ENCODE results near the gene NUDCD2. TPM values are rescaled to one million over a fixed set of nuclear protein-coding genes. Genes with fewer than 3 reads are reported as not detected.

Gene NUDCD2
- total and polyA plus RNA-seq, 2 donors (not counting 1 experiment from before 2014, with no cell fraction given): 6.8 to 24.4 TPM

GRCh38 chr5:163408311-163408923 is 51.5 kb downstream of the NUDCD2 start:
- H3K4me2 ChIP-seq (replicated peaks; ENCODE audit: low read depth, low read length, poor library complexity, severe bottlenecking): peak overlapping the region; percentile 13
- no peak overlapping the region for H3K4me3 ChIP-seq (ENCODE audit: control extremely low read depth in 1 of 5, extremely low read depth in 1 of 5, insufficient read depth in 1 of 5, low read depth in 2 of 5, low read length in 4 of 5)
- no peak overlapping the region for H3K9ac ChIP-seq (ENCODE audit: low read length)
- H3K36me3 ChIP-seq (replicated peaks in 1 of 2; ENCODE audit: control extremely low read depth in 1 of 2, control insufficient read depth in 1 of 2, extremely low read depth in 1 of 2, insufficient read depth in 2 of 2, low read length in 1 of 2): no peaks in the 10 kb centered on the region
- H3K79me2 ChIP-seq (ENCODE audit: control insufficient read depth, insufficient read depth, low read length): no peaks in the 10 kb centered on the region
- peaks cover 0 to 3% of the 10 kb centered on the region in 2 donors for H3K4me1 ChIP-seq (ENCODE audit: control insufficient read depth in 2 of 2, insufficient read depth in 2 of 2, low read length in 2 of 2)
- ATAC-seq (ENCODE audit: low read depth) (peak; percentile 90), DNase-seq (peak; percentile 71)
- CTCF ChIA-PET: interaction anchor here (0.8 to 3.7 kb wide), 23 partner anchors 8 to 1865 kb away, joined by 3 to 22 read pairs (median 4); partner anchors contain the start of genes CCNG1 and NUDCD2
- Mint-ChIP-seq H3K27me3 (peaks cover 16% of the 10 kb centered on the region), H3K4me1 (peaks cover 2% of the 10 kb centered on the region), H3K27ac (no peak overlapping the region), H3K9me3 (ENCODE audit: insufficient read depth) (no peaks in the 10 kb centered on the region), H3K4me3 (no peak overlapping the region)
- POLR2A ChIA-PET: no interaction called here
- H3K9me3 ChIP-seq (ENCODE audit: control extremely low read depth in 1 of 3, control insufficient read depth in 2 of 3, insufficient read depth in 1 of 3, low read length in 2 of 3): no peaks in the 10 kb centered on the region
- H2AFZ ChIP-seq (ENCODE audit: insufficient read depth, low read depth, low read length, poor library complexity, severe bottlenecking): no peak overlapping the region
- WGBS (ENCODE audit: insufficient coverage): 20% methylated on average over 2 of the region's 9 CpGs
- TF ChIP-seq CTCF (IDR thresholded peaks at IDR 0.05): peak; percentile 96
- no peak for TF ChIP-seq EZH2 (IDR thresholded peaks at IDR 0.05; ENCODE audit: borderline replicate concordance, insufficient read depth, low read depth, low read length, poor library complexity, severe bottlenecking)
- H3K27me3 ChIP-seq (replicated peaks in 1 of 4; ENCODE audit: control extremely low read depth in 1 of 4, control insufficient read depth in 3 of 4, insufficient read depth in 4 of 4, low read length in 3 of 4): no peaks in the 10 kb centered on the region
- no peak overlapping the region for H3K27ac ChIP-seq (ENCODE audit: low read length in 2 of 2)
- H4K20me1 ChIP-seq (ENCODE audit: control insufficient read depth, insufficient read depth, low read length, poor library complexity, severe bottlenecking): no peaks in the 10 kb centered on the region
- intact Hi-C loops (cut with micrococcal nuclease): loop anchor here (2.0 kb wide), 1 partner anchor 102 kb away; no protein-coding TSS in a partner anchor

GRCh38 chr5:163407034-163407655 is 52.8 kb downstream of the NUDCD2 start:
- H3K4me3 Mint-ChIP-seq: no peak overlapping the region
- H3K9me3 Mint-ChIP-seq (ENCODE audit: insufficient read depth): no peaks in the 10 kb centered on the region
- H3K27me3 Mint-ChIP-seq: peaks cover 7% of the 10 kb centered on the region
- CTCF ChIA-PET: interaction anchor here (2.4 to 3.7 kb wide), 2 partner anchors 8 to 1863 kb away, joined by 10 to 22 read pairs; no protein-coding TSS in a partner anchor
- no CpG with 5 or more reads among the region's 2 CpGs for WGBS (ENCODE audit: insufficient coverage)
- Histone ChIP-seq H3K9ac (ENCODE audit: low read length) (no peak overlapping the region), H3K27ac (ENCODE audit: low read length in 2 of 2) (no peak overlapping the region), H4K20me1 (ENCODE audit: control insufficient read depth, insufficient read depth, low read length, poor library complexity, severe bottlenecking) (no peaks in the 10 kb centered on the region), H3K4me3 (ENCODE audit: control extremely low read depth in 1 of 5, extremely low read depth in 1 of 5, insufficient read depth in 1 of 5, low read depth in 2 of 5, low read length in 4 of 5) (no peak overlapping the region), H3K4me2 (replicated peaks; ENCODE audit: low read depth, low read length, poor library complexity, severe bottlenecking) (no peak overlapping the region), H3K79me2 (ENCODE audit: control insufficient read depth, insufficient read depth, low read length) (no peaks in the 10 kb centered on the region), H2AFZ (ENCODE audit: insufficient read depth, low read depth, low read length, poor library complexity, severe bottlenecking) (no peak overlapping the region), H3K36me3 (replicated peaks in 1 of 2; ENCODE audit: control extremely low read depth in 1 of 2, control insufficient read depth in 1 of 2, extremely low read depth in 1 of 2, insufficient read depth in 2 of 2, low read length in 1 of 2) (no peaks in the 10 kb centered on the region), H3K4me1 (ENCODE audit: control insufficient read depth in 2 of 2, insufficient read depth in 2 of 2, low read length in 2 of 2) (peaks cover 0 to 3% of the 10 kb centered on the region in 2 donors), H3K27me3 (replicated peaks in 1 of 4; ENCODE audit: control extremely low read depth in 1 of 4, control insufficient read depth in 3 of 4, insufficient read depth in 4 of 4, low read length in 3 of 4) (no peaks in the 10 kb centered on the region), H3K9me3 (ENCODE audit: control extremely low read depth in 1 of 3, control insufficient read depth in 2 of 3, insufficient read depth in 1 of 3, low read length in 2 of 3) (no peaks in the 10 kb centered on the region)
- ATAC-seq (ENCODE audit: low read depth) (no peak), DNase-seq (no peak)
- TF ChIP-seq CTCF (IDR thresholded peaks at IDR 0.05) (no peak), EZH2 (IDR thresholded peaks at IDR 0.05; ENCODE audit: borderline replicate concordance, insufficient read depth, low read depth, low read length, poor library complexity, severe bottlenecking) (no peak)
- POLR2A ChIA-PET: no interaction called here
- no peak overlapping the region for H3K27ac Mint-ChIP-seq
- H3K4me1 Mint-ChIP-seq: peaks cover 2% of the 10 kb centered on the region
- intact Hi-C loops (cut with micrococcal nuclease): no loop called here

Measured in B cell (primary cell).